GM12801 (cell line): ENCODE results near the gene SLC25A13.

ENCODE experiments used
- TF ChIP-seq, protein P1 (sequence below): IDR thresholded peaks from one replicate; pipeline ENCODE4 v1.5.1; 2011; ENCODE audit warnings: control low read depth; ENCODE audit not compliant: insufficient read length; ENCODE audit errors: extremely low read depth

The SLC25A13 gene

DNA sequence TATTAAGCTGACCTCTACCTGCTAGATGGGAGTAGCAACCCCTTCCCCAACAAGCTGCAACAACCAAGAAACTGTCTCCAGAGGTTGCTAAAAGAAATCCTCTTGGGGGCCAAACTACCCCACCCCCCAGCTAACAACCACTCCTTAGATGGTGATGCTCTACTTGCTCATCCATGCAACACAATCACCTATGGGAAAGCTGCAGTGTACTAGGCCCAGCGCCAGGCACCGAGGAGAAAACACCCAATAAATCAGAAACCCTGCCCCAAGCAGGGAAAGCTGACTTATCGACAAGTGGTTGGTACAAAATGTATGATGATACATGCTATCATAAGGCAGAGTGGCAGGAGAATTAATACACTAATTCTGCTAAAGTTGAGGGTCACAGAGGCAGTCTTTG lies 17.3 kb downstream of the SLC25A13 start:
- TF ChIP-seq, protein P1, sequence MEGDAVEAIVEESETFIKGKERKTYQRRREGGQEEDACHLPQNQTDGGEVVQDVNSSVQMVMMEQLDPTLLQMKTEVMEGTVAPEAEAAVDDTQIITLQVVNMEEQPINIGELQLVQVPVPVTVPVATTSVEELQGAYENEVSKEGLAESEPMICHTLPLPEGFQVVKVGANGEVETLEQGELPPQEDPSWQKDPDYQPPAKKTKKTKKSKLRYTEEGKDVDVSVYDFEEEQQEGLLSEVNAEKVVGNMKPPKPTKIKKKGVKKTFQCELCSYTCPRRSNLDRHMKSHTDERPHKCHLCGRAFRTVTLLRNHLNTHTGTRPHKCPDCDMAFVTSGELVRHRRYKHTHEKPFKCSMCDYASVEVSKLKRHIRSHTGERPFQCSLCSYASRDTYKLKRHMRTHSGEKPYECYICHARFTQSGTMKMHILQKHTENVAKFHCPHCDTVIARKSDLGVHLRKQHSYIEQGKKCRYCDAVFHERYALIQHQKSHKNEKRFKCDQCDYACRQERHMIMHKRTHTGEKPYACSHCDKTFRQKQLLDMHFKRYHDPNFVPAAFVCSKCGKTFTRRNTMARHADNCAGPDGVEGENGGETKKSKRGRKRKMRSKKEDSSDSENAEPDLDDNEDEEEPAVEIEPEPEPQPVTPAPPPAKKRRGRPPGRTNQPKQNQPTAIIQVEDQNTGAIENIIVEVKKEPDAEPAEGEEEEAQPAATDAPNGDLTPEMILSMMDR, result no peak

DNA sequence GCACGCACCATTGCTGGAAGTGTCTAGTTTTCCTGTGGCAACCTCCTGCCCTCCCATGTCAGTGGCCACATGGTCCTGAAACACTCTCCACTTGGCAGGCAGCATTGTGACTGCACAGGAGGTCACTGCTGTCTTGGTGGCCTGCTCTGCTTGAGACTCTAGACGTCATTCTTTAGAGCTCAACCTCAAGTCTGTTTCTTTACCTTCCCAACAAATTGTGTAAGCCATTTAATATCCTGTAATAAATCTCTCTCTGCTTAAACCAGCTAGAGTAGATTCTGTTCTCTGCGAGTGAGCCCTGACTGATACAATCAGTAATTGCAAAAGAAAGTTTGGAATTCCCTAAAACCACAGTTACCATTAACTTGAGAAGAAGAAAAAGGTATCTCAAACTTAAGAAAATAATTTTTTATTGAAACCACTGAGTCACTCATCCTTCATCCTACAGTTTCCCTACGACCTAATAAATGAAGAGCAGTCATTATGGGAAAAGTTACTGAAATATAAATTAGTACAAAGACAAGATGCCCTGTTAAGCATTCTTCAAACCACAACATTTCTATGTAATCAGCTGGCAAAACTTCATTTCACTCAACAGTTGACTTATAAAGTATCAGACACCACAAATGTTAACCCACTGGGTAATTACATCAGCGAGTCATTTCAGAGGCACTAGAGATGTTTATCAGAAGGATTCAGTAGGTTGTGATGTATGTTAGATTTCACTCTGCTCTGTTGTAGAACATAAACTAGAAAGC lies 18.0 kb downstream of the SLC25A13 start:
- TF ChIP-seq, protein P1, result no peak

- TF ChIP-seq, protein P1, result no peak
These were observed 18.7 kb downstream of the SLC25A13 start for GRCh38 chr7:96303105-96303685.

- TF ChIP-seq, protein P1, result no peak
These were observed 20.9 kb downstream of the SLC25A13 start for GRCh38 chr7:96300986-96301385.

GRCh38 chr7:96300502-96300901 lies 21.4 kb downstream of the SLC25A13 start:
- TF ChIP-seq, protein P1, result no peak

- TF ChIP-seq, protein P1, result no peak
These were observed 22.4 kb downstream of the SLC25A13 start for GRCh38 chr7:96299496-96299895.

DNA sequence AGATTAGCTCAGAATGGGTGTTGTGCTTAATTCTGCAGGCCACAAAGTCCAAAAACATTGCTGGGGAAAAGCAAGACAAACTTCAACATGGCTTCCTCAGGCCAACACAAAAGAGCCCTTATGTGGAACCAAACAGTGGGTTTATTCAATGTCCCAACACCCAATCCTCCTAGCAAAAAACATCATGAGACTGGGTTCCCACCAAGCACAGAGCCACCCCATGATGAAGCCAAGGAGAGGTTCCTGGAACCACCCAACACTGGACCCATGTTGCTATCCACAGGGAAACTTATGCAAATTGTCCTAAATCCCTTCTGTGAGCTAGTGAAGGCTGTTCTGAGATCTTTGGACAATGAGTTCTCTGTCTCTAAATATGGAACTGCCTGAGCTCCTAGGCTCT lies 24.0 kb downstream of the SLC25A13 start:
- TF ChIP-seq, protein P1, result no peak
